ENCODE data around the gene SLC7A11.

SLC7A11 gene

GRCh38 chr4:138161351-138161750 lies 80.8 kb downstream of the SLC7A11 start:
- no peak for DNase-seq (ENCODE audit: low read depth)

DNA sequence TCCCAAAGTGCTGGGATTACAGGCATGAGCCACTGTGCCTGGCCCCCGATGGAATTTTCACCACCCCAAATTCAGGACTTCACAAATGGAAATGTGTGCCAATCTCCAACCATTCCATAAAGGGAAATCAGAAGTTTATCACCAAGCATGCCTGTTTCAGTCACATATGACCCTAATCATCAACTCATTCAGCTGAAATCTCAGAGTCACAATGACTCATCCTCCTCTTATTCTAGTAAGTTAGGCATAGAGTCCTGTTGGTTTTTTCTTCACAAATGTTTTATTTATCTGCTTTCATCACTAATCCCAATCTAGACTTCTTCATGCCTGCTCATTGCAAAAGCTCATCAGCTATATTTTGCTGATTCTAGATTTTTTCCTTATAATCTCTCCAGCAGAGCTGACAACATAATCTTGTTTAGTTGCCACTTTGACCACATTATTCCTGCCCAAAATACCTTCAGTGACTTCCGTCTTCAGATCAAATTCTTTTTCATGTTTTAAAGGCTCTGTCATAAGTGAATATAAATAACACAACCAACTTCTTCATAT lies 83.3 kb downstream of the SLC7A11 start:
- DNase-seq (ENCODE audit: low read depth): no peak

GRCh38 chr4:138140879-138141278 lies 101.3 kb downstream of the SLC7A11 start:
- DNase-seq (ENCODE audit: low read depth): no peak

DNA sequence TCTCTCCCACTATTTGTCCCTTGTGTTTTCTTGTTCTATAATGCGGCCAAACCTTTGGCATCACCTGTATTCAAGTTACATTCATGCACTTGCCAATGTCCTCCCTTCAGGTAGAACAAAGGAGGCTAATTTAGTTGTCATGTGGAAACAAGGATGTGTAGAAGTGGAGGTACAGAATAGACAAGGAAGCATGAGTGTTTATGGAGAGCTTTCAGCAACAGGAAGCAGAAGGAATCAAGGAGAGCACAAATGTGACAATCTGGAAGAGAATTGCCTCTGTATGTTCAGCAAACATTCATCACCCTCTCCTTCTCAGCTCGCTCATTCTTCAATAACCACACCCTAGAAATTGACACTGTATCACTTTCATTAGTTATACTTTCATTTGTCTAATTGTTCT lies 103.4 kb downstream of the SLC7A11 start:
- DNase-seq (ENCODE audit: low read depth): no peak

GRCh38 chr4:138135610-138136009 lies 106.5 kb downstream of the SLC7A11 start:
- no peak for DNase-seq (ENCODE audit: low read depth)

DNA sequence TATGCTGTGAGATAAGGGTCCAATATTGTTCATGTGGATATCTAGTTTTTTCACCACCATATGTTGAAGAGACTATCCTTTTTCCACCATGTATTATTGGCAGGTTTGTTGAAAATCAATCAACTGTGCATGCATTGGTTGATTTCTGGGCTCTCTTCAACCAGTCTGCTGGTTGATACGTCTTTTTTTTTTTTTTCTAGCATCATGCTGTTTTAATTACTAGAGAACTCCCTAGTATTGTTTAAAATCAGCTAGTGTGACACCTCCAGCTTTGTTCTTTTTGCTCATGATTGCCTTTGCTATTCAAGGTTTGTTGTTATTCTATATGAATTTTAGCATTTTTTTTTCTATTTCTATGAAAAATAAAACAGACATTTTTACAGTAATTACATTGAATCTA lies 123.9 kb downstream of the SLC7A11 start:
- DNase-seq (ENCODE audit: low read depth): no peak

DNA sequence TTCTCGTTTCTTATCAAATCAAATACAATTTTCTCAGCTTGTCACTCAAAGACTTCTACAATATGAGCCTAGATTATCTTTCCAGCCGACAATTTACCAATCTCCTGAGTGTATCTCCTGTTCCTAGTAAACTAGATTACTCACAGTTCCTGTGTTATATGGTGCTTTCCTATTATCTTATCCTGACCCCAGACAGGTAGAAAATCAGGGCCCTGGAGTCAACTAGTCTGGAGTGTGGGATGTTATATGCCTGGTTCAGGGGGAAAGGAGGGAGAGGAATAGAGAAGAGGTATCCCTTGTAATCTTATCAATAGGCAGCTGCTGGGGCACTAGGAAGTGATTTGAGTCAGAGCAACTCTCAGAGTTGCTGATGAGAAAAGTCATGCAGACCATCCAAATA lies 127.1 kb downstream of the SLC7A11 start:
- no peak for DNase-seq (ENCODE audit: low read depth)

DNA sequence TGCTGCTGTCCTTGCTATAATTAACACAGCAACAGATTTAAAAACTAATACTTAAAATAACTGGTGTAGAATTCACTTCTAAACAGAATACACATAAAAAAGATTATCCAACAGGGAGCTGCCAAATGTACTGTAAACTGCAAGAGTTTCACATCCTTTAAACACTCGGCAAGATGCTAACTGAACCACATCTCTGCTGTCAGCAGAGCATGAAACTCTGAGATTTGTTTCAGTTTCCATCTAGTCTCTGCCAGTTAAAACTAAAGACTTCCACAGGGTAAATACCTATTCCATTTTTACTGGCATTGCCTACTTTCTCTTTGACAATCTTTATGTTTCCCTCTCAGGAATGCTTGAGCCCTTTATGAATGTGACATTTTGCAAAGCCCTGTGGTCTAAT lies 127.7 kb downstream of the SLC7A11 start:
- no peak for DNase-seq (ENCODE audit: low read depth)

Measured in stimulated activated CD8-positive, alpha-beta memory T cell treated with anti-CD3 and anti-CD28 coated beads, Interleukin-15, amount 100 ng/mL, for 1 hour (primary cell).